ENCODE results near the gene CATSPER3.

DNA sequence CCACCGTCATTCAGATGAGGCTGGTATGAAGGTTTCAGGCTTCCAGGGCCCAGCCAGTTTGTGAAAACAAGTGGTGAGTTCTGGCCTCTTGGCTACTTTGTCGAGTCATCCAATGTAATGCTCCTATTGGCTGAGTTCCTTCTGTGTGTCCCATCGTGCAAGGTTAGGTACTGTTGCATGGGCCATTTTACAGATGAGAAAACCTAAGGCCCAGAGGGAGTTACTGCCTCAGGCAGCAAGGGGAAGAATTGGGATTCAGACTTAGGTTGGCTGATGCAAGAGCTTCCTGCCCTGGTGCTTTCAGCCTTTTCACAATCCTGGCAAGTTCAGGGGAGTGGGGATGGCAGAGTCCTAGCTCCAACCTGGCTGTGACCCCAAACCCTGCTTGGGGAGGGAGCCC, 83.7 kb downstream of the CATSPER3 start:
- TF ChIP-seq EZH2phosphoT487 (IDR thresholded peaks at IDR 0.05; ENCODE audit: insufficient read depth, low read depth) (no peak), EZH2 (IDR thresholded peaks at IDR 0.05; ENCODE audit: insufficient read depth, poor library complexity, severe bottlenecking) (no peak)

Data from GM23248 (cell line).